GM12873 (cell line): Measurements from ENCODE around the gene CDC42.
A peak's percentile ranks its signal among the peaks of the same experiment; 100 is the strongest.

Experiments used
- TF ChIP-seq, protein P1 (sequence below): IDR thresholded peaks from 2 replicates; pipeline ENCODE4 v1.5.1; 2012; ENCODE audit warnings: low read depth, mild to moderate bottlenecking, moderate library complexity, low read length, control low read depth; ENCODE audit not compliant: insufficient read depth; ENCODE audit errors: missing control alignments

CDC42 gene

DNA sequence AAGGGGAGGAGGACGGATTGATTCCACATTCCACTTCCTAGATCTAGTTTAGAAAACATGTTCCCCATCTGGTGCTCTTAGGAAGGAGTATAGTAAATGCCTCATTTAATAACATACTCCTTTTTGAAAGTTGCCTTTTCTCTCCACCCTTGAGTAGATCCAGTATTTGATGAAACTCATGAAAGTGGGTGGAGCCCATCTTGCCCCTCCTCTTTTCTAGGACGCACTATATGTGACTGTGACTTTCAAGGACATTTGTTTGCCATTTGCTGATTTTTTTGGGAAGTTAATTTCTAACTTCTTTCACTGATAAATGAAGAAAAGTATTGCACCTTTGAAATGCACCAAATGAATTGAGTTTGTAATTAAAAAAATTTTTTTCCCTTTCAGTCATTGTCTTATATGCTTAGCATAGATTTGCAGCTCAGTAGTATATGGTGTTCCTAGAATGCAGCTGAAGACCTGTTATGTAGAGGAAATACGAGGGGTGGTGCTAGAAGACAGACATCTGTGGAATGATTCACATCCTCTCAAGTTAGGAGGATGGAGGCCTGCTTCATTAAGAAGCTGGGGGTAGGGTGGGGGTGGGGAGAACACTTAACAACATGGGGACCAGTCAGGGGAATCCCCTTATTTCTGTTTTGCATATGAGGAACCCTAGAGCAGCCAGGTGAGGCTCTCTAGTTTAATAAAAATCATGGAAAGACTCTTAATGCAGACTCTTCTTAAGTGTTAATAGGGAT is 39.7 kb downstream of the CDC42 start:
- TF ChIP-seq, protein P1, sequence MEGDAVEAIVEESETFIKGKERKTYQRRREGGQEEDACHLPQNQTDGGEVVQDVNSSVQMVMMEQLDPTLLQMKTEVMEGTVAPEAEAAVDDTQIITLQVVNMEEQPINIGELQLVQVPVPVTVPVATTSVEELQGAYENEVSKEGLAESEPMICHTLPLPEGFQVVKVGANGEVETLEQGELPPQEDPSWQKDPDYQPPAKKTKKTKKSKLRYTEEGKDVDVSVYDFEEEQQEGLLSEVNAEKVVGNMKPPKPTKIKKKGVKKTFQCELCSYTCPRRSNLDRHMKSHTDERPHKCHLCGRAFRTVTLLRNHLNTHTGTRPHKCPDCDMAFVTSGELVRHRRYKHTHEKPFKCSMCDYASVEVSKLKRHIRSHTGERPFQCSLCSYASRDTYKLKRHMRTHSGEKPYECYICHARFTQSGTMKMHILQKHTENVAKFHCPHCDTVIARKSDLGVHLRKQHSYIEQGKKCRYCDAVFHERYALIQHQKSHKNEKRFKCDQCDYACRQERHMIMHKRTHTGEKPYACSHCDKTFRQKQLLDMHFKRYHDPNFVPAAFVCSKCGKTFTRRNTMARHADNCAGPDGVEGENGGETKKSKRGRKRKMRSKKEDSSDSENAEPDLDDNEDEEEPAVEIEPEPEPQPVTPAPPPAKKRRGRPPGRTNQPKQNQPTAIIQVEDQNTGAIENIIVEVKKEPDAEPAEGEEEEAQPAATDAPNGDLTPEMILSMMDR, result peak; percentile 6

DNA sequence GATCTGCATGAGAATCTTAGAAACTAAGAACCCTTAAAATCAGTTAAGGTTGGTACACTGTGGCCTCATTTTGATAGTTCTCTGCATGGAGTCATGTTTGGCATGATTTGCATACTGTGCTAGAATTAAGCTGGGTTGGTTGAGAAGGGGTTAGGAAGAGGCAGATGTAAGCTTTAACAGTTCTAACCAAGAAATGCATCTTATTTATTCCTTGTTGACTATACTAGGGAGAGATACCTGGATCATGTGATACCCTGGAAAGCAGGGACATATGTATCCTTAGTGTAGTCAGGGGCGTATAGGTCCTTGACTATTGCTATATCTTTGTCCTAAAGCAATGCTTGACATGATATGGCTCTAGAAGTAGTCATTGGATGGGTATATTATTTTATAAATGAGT is 41.0 kb downstream of the CDC42 start:
- TF ChIP-seq, protein P1, result no peak

DNA sequence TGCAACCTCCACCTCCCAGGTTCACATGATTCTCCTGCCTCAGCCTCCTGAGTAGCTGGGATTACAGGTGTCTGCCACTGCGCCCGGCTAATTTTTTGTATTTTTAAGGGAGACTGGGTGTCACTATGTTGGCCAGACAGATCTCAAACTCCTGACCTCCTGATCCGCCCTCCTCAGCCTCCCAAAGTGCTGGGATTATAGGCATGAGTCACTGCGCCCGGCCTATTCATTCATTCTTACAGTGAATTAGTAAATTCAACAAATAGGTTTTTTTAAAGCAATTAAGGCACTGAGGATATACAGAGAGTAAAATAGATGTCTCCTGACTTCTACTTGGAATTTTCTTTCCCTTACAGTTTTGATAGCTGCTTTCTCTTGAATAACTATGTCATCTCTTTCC is 43.5 kb downstream of the CDC42 start:
- TF ChIP-seq, protein P1, result no peak

DNA sequence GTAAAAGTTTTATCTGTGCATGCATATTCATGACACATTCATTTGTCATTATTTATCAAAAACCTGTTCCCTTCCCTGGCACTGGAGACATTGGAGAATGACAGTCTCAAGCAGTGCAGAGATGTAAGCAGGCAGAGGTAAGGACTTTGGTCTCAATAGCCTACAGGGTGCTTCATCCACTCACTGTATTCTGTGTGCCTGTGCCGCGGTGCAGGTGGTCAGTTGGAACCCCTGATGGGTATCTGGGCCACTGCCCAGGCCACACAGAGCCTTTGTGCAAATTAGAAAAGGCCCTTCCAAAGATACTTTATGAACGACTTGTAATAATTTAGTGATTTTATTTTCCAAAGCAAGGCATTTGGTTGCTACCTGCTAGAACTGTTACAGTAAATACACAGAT is 44.0 kb downstream of the CDC42 start:
- TF ChIP-seq, protein P1, result no peak

DNA sequence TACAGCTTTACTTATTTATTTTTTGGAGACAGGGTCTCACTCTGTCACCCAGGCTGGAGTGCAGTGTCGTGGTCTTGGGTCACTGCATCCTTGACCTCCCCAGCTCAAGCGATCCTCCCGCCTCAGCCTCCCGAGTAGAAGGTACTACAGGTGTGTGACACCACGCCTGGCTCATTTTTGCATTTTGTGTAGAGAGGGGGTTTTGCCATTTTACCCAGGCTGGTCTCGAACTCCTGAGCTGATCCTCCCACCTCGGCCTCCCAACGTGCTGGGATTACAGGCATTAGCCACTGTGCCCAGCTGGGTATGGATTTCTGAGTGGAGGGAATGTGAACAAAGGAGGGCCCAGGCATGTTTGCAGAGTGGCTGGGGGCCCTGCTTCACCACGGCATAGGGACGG is 46.2 kb downstream of the CDC42 start:
- TF ChIP-seq, protein P1, result no peak

DNA sequence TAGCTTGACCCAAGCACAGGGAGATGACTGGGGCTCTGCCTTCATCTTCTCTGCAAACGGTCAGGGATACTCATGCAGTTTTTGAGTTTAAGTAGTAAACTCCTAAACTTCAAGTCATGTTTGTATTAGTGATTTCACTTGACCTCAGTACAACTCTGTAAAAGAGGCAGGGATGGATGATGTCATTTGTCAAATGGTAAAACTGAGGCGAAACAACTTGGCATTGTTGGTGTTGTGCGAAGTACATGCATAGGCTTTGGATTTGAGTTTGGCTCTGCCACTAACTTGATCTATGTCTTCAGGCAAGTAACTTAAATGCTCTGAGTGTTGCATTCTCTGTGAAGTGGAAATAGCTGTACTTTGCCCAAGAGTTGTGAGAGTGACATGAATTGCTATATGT is 47.7 kb downstream of the CDC42 start:
- TF ChIP-seq, protein P1, result no peak

DNA sequence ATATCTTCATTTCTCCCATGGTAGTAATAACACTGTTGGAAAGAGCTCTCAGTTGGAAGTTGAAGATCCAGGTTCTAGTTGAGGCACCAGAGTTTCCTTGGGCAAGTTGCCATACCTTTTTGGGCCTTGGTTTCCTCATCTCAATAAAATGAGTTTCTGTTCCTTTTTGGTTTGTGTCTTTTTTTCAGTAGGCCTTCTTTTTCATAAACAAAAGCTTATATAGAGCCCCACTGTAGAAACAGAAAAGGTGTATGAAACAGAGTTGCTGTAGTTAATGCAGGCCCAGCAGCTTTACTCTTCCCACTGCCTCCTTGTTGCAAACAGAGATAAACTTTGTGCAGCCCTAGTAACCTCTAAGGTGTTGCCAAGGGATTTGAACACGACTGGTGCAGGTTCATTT is 48.7 kb downstream of the CDC42 start:
- TF ChIP-seq, protein P1, result no peak
